ENCODE data around the gene ARHGAP45.
"Not testable (repeated sequence)": the region's sequence is repeated elsewhere in the genome, so short reads cannot be mapped to it uniquely, and the experiment has no call there.

ARHGAP45 gene

GRCh38 chr19:1117654-1118053, 50.7 kb downstream of the ARHGAP45 start:
- no peak for DNase-seq

GRCh38 chr19:1118999-1119398, 52.0 kb downstream of the ARHGAP45 start:
- no peak for DNase-seq

- no peak for DNase-seq
Measured at GRCh38 chr19:1119475-1120217, 52.7 kb downstream of the ARHGAP45 start.

- DNase-seq = no peak
Measured at GRCh38 chr19:1121395-1121794, 54.4 kb downstream of the ARHGAP45 start.

GRCh38 chr19:1122021-1122971, 55.3 kb downstream of the ARHGAP45 start:
- DNase-seq = no peak

- no peak for DNase-seq
Measured at GRCh38 chr19:1122972-1123363, 56.0 kb downstream of the ARHGAP45 start.

GRCh38 chr19:1123381-1123780, 56.4 kb downstream of the ARHGAP45 start:
- no peak for DNase-seq

- DNase-seq = no peak
Measured at GRCh38 chr19:1123885-1124677, 57.1 kb downstream of the ARHGAP45 start.

- DNase-seq = no peak
Measured at GRCh38 chr19:1125601-1126467, 58.9 kb downstream of the ARHGAP45 start.

GRCh38 chr19:1126984-1127760, 60.2 kb downstream of the ARHGAP45 start:
- DNase-seq = no peak

GRCh38 chr19:1128106-1128505, 61.1 kb downstream of the ARHGAP45 start:
- DNase-seq = no peak

GRCh38 chr19:1129084-1129483, 62.1 kb downstream of the ARHGAP45 start:
- DNase-seq = not testable (repeated sequence)

GRCh38 chr19:1129535-1129934, 62.6 kb downstream of the ARHGAP45 start:
- no peak for DNase-seq

GRCh38 chr19:1130771-1131717, 64.1 kb downstream of the ARHGAP45 start:
- no peak for DNase-seq

- DNase-seq = no peak
Measured at GRCh38 chr19:1131718-1132551, 65.0 kb downstream of the ARHGAP45 start.

- no peak for DNase-seq
Measured at GRCh38 chr19:1132552-1133383, 65.8 kb downstream of the ARHGAP45 start.

GRCh38 chr19:1133471-1133929, 66.5 kb downstream of the ARHGAP45 start:
- DNase-seq = no peak

- DNase-seq = no peak
Measured at GRCh38 chr19:1134431-1134830, 67.5 kb downstream of the ARHGAP45 start.
